Measurements from ENCODE around the gene DCXR. TPM values are rescaled to one million over a fixed set of nuclear protein-coding genes. Genes with fewer than 3 reads are reported as not detected.

The DCXR gene
- total and polyA plus RNA-seq, 2 of the 4 experiments (the other 2 are of a cell fraction) = 36.6 to 139 TPM

GRCh38 chr17:82003411-82004381 lies 33.8 kb downstream of the DCXR start:
- Histone ChIP-seq H3K56ac (ENCODE audit: extremely low read depth, insufficient read depth, low read length) (peak overlapping the region; percentile 47; the same call in 1 of the 2 replicates), H4K8ac (ENCODE audit: low read depth in 2 of 2, low read length in 2 of 2) (peak overlapping the region; percentile 91 to 97), H2AFZ (replicated peaks; ENCODE audit: low read length, poor library complexity) (peak overlapping the region; percentile 88), H2BK120ac (ENCODE audit: low read depth, low read length) (peak overlapping the region; percentile 98), H3K4me2 (ENCODE audit: low read depth, low read length) (peak overlapping the region; percentile 2; the same call in 1 of the 2 replicates), H4K20me1 (ENCODE audit: insufficient read depth, low read length) (peaks cover 3% of the 10 kb centered on the region; the same call in 1 of the 2 replicates), H3K9me3 (ENCODE audit: control insufficient read depth, insufficient read depth, low read length) (no peaks in the 10 kb centered on the region), H2BK20ac (ENCODE audit: low read depth, low read length) (peak overlapping the region; percentile 97), H3K23ac (ENCODE audit: low read depth, low read length) (peak overlapping the region; percentile 93), H3K27me3 (ENCODE audit: control insufficient read depth, insufficient read depth, low read length) (no peaks in the 10 kb centered on the region), H3K9me1 (ENCODE audit: insufficient read depth, low read length) (peaks cover 18% of the 10 kb centered on the region), H2BK15ac (ENCODE audit: low read depth, low read length) (peak overlapping the region; percentile 100), H3K36me3 (ENCODE audit: control insufficient read depth, insufficient read depth, low read length) (no peaks in the 10 kb centered on the region), H3K4ac (ENCODE audit: low read depth, low read length) (peak overlapping the region; percentile 97), H2AK9ac (replicated peaks; ENCODE audit: low read depth, low read length, poor library complexity) (peak overlapping the region; percentile 98), H3K4me3 (ENCODE audit: insufficient read depth, low read depth, low read length) (no peak overlapping the region), H3K79me1 (ENCODE audit: low read depth in 1 of 2, low read length in 2 of 2) (peaks cover 11 to 36% of the 10 kb centered on the region in 2 experiments; a peak in 3 of 4 replicates), H2AK5ac (ENCODE audit: low read depth, low read length) (peak overlapping the region; percentile 99), H3K18ac (ENCODE audit: low read depth, low read length) (peak overlapping the region; percentile 4; the same call in 1 of the 2 replicates), H4K91ac (ENCODE audit: insufficient read depth, low read depth, low read length) (peak overlapping the region; percentile 99), H3K14ac (replicated peaks; ENCODE audit: low read depth, low read length) (peak overlapping the region; percentile 96), H3K27ac (ENCODE audit: insufficient read depth, low read length) (peak overlapping the region; percentile 85), H4K5ac (ENCODE audit: low read depth, low read length) (peak overlapping the region; percentile 33), H3K9ac (ENCODE audit: low read depth, low read length) (peak overlapping the region; percentile 53; the same call in 1 of the 2 replicates), H3K4me1 (ENCODE audit: control insufficient read depth, insufficient read depth, low read length) (peaks cover 27% of the 10 kb centered on the region), H2BK5ac (ENCODE audit: low read depth, low read length, poor library complexity, severe bottlenecking) (peak overlapping the region; percentile 95)
- WGBS, 2 experiments (ENCODE audit: extremely low coverage in 2 of 2, insufficient read length in 1 of 2) = 39% methylated on average over 18 of the region's 53 CpGs; no CpG with 5 or more reads in 1 of the 2 experiments
- CTCF ChIA-PET = interaction anchor here (0.7 to 1.0 kb wide), 4 partner anchors 16 to 325 kb away, joined by 3 to 5 read pairs (median 3); no protein-coding TSS in a partner anchor
- in situ Hi-C loops (cut with MboI; ENCODE audit: low sequenced_read_pairs) (no loop called here), intact Hi-C loops (cut with micrococcal nuclease) (no loop called here), dilution Hi-C loops (cut with HindIII; ENCODE audit: low sequenced_read_pairs, unreplicated experiment) (no loop called here)
- POLR2A ChIA-PET (ENCODE audit: unreplicated experiment) = no interaction called here
- ATAC-seq (ENCODE audit: low read depth) (peak; percentile 96), DNase-seq (peak; percentile 95)
- no TSS peak for BruUV-seq (replicated peaks)
- TF ChIP-seq FOS (IDR thresholded peaks at IDR 0.05; ENCODE audit: low read depth, low read length) (peak; percentile 71), CHD1 (IDR thresholded peaks at IDR 0.05; ENCODE audit: low read depth, low read length) (no peak), MAFK (IDR thresholded peaks at IDR 0.05; ENCODE audit: low read depth, low read length) (no peak), RFX5 (IDR thresholded peaks at IDR 0.05; ENCODE audit: low read depth, low read length) (no peak), NFE2L2 (IDR thresholded peaks at IDR 0.05; ENCODE audit: low read depth, low read length) (no peak), ELK1 (IDR thresholded peaks at IDR 0.05; ENCODE audit: borderline replicate concordance, low read depth, low read length) (no peak), MXI1 (IDR thresholded peaks at IDR 0.05; ENCODE audit: borderline replicate concordance, low read depth, low read length) (peak; percentile 96), RAD21 (IDR thresholded peaks at IDR 0.05; ENCODE audit: low read length) (no peak), SMC3 (IDR thresholded peaks at IDR 0.05; ENCODE audit: low read depth, low read length) (no peak), CTCF (conservative IDR thresholded peaks at IDR 0.05; ENCODE audit: low read depth, low read length) (no peak), RCOR1 (IDR thresholded peaks at IDR 0.05; ENCODE audit: insufficient replicate concordance, low read length) (no peak), POLR2A (IDR thresholded peaks at IDR 0.05; ENCODE audit: low read depth, low read length) (no peak), USF2 (IDR thresholded peaks at IDR 0.05; ENCODE audit: low read depth, low read length) (peak; percentile 84)

All from IMR-90 (cell line).